Activated naive CD4-positive, alpha-beta T cell treated with anti-CD3 and anti-CD28 coated beads, Interleukin-2, amount 10 ng/mL, durations not matched to agents 7 days and 5 days (primary cell): ENCODE measurements around the gene GCM1.
"Not testable (repeated sequence)": the region's sequence is repeated elsewhere in the genome, so short reads cannot be mapped to it uniquely, and the experiment has no call there.

ENCODE experiments used
- CTCF ChIA-PET: fragments of 350-600 bp; sonication (Branson Sonifier 250); formaldehyde crosslinking; loops from one replicate; lab custom pipeline; 2021; ENCODE audit warnings: antibody characterized with exemption; lab: Charles Lee
- DNase-seq: peaks from one replicate; pipeline ENCODE4 v3.0.0-alpha.2; 2020
- H3K27ac Mint-ChIP-seq: one replicate; pipeline ENCODE4 v1.8.0; 2021; ENCODE audit warnings: mild to moderate bottlenecking, moderate library complexity, mixed read lengths
- H3K27me3 Mint-ChIP-seq: one replicate; pipeline ENCODE4 v1.8.0; 2021; ENCODE audit warnings: mild to moderate bottlenecking, mixed read lengths
- H3K36me3 Mint-ChIP-seq: one replicate; pipeline ENCODE4 v1.8.0; 2021; ENCODE audit warnings: mixed read lengths
- H3K4me1 Mint-ChIP-seq: one replicate; pipeline ENCODE4 v1.8.0; 2021; ENCODE audit warnings: mixed read lengths
- H3K4me3 Mint-ChIP-seq: one replicate; pipeline ENCODE4 v1.8.0; 2021; ENCODE audit warnings: mild to moderate bottlenecking, moderate library complexity, mixed read lengths
- H3K9me3 Mint-ChIP-seq: one replicate; pipeline ENCODE4 v1.8.0; 2021; ENCODE audit warnings: mixed read lengths

GCM1 gene

GRCh38 chr6:53165293-53165692 lies 16.7 kb upstream of the GCM1 start:
- H3K4me1 Mint-ChIP-seq = peaks cover 7% of the 10 kb centered on the region
- no peak overlapping the region for H3K4me3 Mint-ChIP-seq
- H3K36me3 Mint-ChIP-seq = no peaks in the 10 kb centered on the region
- CTCF ChIA-PET = no interaction called here
- H3K27me3 Mint-ChIP-seq = peaks cover 8% of the 10 kb centered on the region
- H3K9me3 Mint-ChIP-seq = no peaks in the 10 kb centered on the region
- no peak for DNase-seq
- H3K27ac Mint-ChIP-seq = no peak overlapping the region

GRCh38 chr6:53162606-53163005 lies 14.0 kb upstream of the GCM1 start:
- Mint-ChIP-seq H3K9me3 (no peaks in the 10 kb centered on the region), H3K4me1 (peaks cover 7% of the 10 kb centered on the region), H3K36me3 (no peaks in the 10 kb centered on the region), H3K4me3 (no peak overlapping the region), H3K27me3 (no peaks in the 10 kb centered on the region), H3K27ac (no peak overlapping the region)
- no peak for DNase-seq
- CTCF ChIA-PET = no interaction called here

GRCh38 chr6:53161481-53162009 lies 12.9 kb upstream of the GCM1 start:
- no peaks in the 10 kb centered on the region for H3K9me3 Mint-ChIP-seq
- H3K4me3 Mint-ChIP-seq = no peak overlapping the region
- no peak for DNase-seq
- CTCF ChIA-PET = no interaction called here
- H3K27me3 Mint-ChIP-seq = no peaks in the 10 kb centered on the region
- peaks cover 7% of the 10 kb centered on the region for H3K4me1 Mint-ChIP-seq
- no peak overlapping the region for H3K27ac Mint-ChIP-seq
- H3K36me3 Mint-ChIP-seq = no peaks in the 10 kb centered on the region

- Mint-ChIP-seq H3K4me1 (peaks cover 7% of the 10 kb centered on the region), H3K27me3 (no peaks in the 10 kb centered on the region), H3K4me3 (no peak overlapping the region), H3K9me3 (no peaks in the 10 kb centered on the region), H3K27ac (no peak overlapping the region), H3K36me3 (no peaks in the 10 kb centered on the region)
- CTCF ChIA-PET = interaction anchor here (0.9 kb wide), 1 partner anchor 12 kb away, joined by 4 read pairs; no protein-coding TSS in a partner anchor
- no peak for DNase-seq
Measured at GRCh38 chr6:53159558-53159957, 10.9 kb upstream of the GCM1 start.

- H3K4me1 Mint-ChIP-seq, H3K4me3 Mint-ChIP-seq, H3K27me3 Mint-ChIP-seq, H3K36me3 Mint-ChIP-seq, DNase-seq, H3K9me3 Mint-ChIP-seq, H3K27ac Mint-ChIP-seq: not testable (repeated sequence)
- CTCF ChIA-PET = interaction anchor here (1.0 kb wide), 1 partner anchor 327 kb away, joined by 5 read pairs; no protein-coding TSS in a partner anchor
Measured at GRCh38 chr6:53158076-53158475, 9.4 kb upstream of the GCM1 start.

GRCh38 chr6:53155279-53155678 lies 6.6 kb upstream of the GCM1 start:
- DNase-seq, CTCF ChIA-PET, H3K36me3 Mint-ChIP-seq, H3K9me3 Mint-ChIP-seq, H3K4me3 Mint-ChIP-seq, H3K4me1 Mint-ChIP-seq, H3K27ac Mint-ChIP-seq: not testable (repeated sequence)
- H3K27me3 Mint-ChIP-seq = peaks cover 11% of the 10 kb centered on the region

GRCh38 chr6:53154794-53155193 lies 6.2 kb upstream of the GCM1 start:
- Mint-ChIP-seq H3K27me3 (peaks cover 11% of the 10 kb centered on the region), H3K4me1 (no peaks in the 10 kb centered on the region), H3K36me3 (no peaks in the 10 kb centered on the region), H3K27ac (no peak overlapping the region), H3K4me3 (no peak overlapping the region), H3K9me3 (no peaks in the 10 kb centered on the region)
- no peak for DNase-seq
- CTCF ChIA-PET = no interaction called here

GRCh38 chr6:53154071-53154470 lies 5.4 kb upstream of the GCM1 start:
- CTCF ChIA-PET = no interaction called here
- no peaks in the 10 kb centered on the region for H3K4me1 Mint-ChIP-seq
- H3K9me3 Mint-ChIP-seq = no peaks in the 10 kb centered on the region
- H3K4me3 Mint-ChIP-seq = no peak overlapping the region
- no peak overlapping the region for H3K27ac Mint-ChIP-seq
- peaks cover 11% of the 10 kb centered on the region for H3K27me3 Mint-ChIP-seq
- H3K36me3 Mint-ChIP-seq = no peaks in the 10 kb centered on the region
- DNase-seq = no peak

GRCh38 chr6:53152576-53152975 lies 3.9 kb upstream of the GCM1 start:
- H3K27ac Mint-ChIP-seq = no peak overlapping the region
- no peaks in the 10 kb centered on the region for H3K9me3 Mint-ChIP-seq
- CTCF ChIA-PET = interaction anchor here (1.3 kb wide), 1 partner anchor 304 kb away, joined by 3 read pairs; no protein-coding TSS in a partner anchor
- no peaks in the 10 kb centered on the region for H3K4me1 Mint-ChIP-seq
- DNase-seq = no peak
- H3K27me3 Mint-ChIP-seq = peaks cover 11% of the 10 kb centered on the region
- no peak overlapping the region for H3K4me3 Mint-ChIP-seq
- H3K36me3 Mint-ChIP-seq = no peaks in the 10 kb centered on the region

- H3K27ac Mint-ChIP-seq = no peak overlapping the region
- CTCF ChIA-PET = interaction anchor here (0.7 to 1.3 kb wide), 3 partner anchors 305 to 805 kb away, joined by 3 read pairs; no protein-coding TSS in a partner anchor
- no peaks in the 10 kb centered on the region for H3K9me3 Mint-ChIP-seq
- peak; percentile 22 for DNase-seq
- H3K27me3 Mint-ChIP-seq = peaks cover 11% of the 10 kb centered on the region
- no peaks in the 10 kb centered on the region for H3K4me1 Mint-ChIP-seq
- no peaks in the 10 kb centered on the region for H3K36me3 Mint-ChIP-seq
- H3K4me3 Mint-ChIP-seq = no peak overlapping the region
Measured at GRCh38 chr6:53151676-53152075, 3.0 kb upstream of the GCM1 start.

- H3K36me3 Mint-ChIP-seq = no peaks in the 10 kb centered on the region
- H3K4me3 Mint-ChIP-seq = no peak overlapping the region
- H3K27me3 Mint-ChIP-seq = peaks cover 20% of the 10 kb centered on the region
- CTCF ChIA-PET = no interaction called here
- DNase-seq = no peak
- no peaks in the 10 kb centered on the region for H3K9me3 Mint-ChIP-seq
- no peaks in the 10 kb centered on the region for H3K4me1 Mint-ChIP-seq
- no peak overlapping the region for H3K27ac Mint-ChIP-seq
Measured at GRCh38 chr6:53144802-53145201, 3.8 kb downstream of the GCM1 start.

- no peaks in the 10 kb centered on the region for H3K9me3 Mint-ChIP-seq
- CTCF ChIA-PET = no interaction called here
- no peaks in the 10 kb centered on the region for H3K36me3 Mint-ChIP-seq
- H3K27me3 Mint-ChIP-seq = peaks cover 22% of the 10 kb centered on the region
- H3K27ac Mint-ChIP-seq = no peak overlapping the region
- H3K4me1 Mint-ChIP-seq = no peaks in the 10 kb centered on the region
- DNase-seq = no peak
- no peak overlapping the region for H3K4me3 Mint-ChIP-seq
Measured at GRCh38 chr6:53143710-53144109, 4.9 kb downstream of the GCM1 start.

- Mint-ChIP-seq H3K27ac (no peak overlapping the region), H3K9me3 (no peaks in the 10 kb centered on the region), H3K36me3 (no peaks in the 10 kb centered on the region), H3K4me1 (no peaks in the 10 kb centered on the region), H3K27me3 (peaks cover 22% of the 10 kb centered on the region), H3K4me3 (no peak overlapping the region)
- CTCF ChIA-PET = no interaction called here
- no peak for DNase-seq
Measured at GRCh38 chr6:53142810-53143209, 5.8 kb downstream of the GCM1 start.

GRCh38 chr6:53139841-53140413 lies 8.7 kb downstream of the GCM1 start:
- DNase-seq = no peak
- Mint-ChIP-seq H3K9me3 (no peaks in the 10 kb centered on the region), H3K4me1 (no peaks in the 10 kb centered on the region), H3K27me3 (peaks cover 29% of the 10 kb centered on the region), H3K4me3 (no peak overlapping the region), H3K27ac (no peak overlapping the region), H3K36me3 (no peaks in the 10 kb centered on the region)
- CTCF ChIA-PET = no interaction called here

- peaks cover 24% of the 10 kb centered on the region for H3K27me3 Mint-ChIP-seq
Measured at GRCh38 chr6:53136000-53136609, 12.5 kb downstream of the GCM1 start.

More at GRCh38 chr6:53136000-53136609, 12.5 kb downstream of the GCM1 start:
- Mint-ChIP-seq H3K9me3 (no peaks in the 10 kb centered on the region), H3K4me3 (no peak overlapping the region), H3K27ac (no peak overlapping the region), H3K4me1 (no peaks in the 10 kb centered on the region), H3K36me3 (no peaks in the 10 kb centered on the region)
- DNase-seq = no peak
- CTCF ChIA-PET = no interaction called here
